Liver (tissue), 10 donors: Measurements from ENCODE around the gene OR3A3. TPM values are rescaled to one million over a fixed set of nuclear protein-coding genes. Genes with fewer than 3 reads are reported as not detected.

Experiments
- DNase-seq: peaks from one replicate; pipeline ENCODE4 v3.0.0-alpha.2; 2017; ENCODE audit warnings: low spot score
- H3K27ac ChIP-seq, 2 donors: one replicate each; pipeline ENCODE4 v1.7.0; 2013; ENCODE audit warnings: inconsistent platforms in 2 of 2, low read length in 2 of 2, control low read depth in 1 of 2, low read depth in 1 of 2, mild to moderate bottlenecking in 1 of 2
- H3K27me3 ChIP-seq, 4 donors: one replicate each; pipeline versions ENCODE4 v1.6.1 to v1.7.0; 2013; ENCODE audit warnings: low read length in 3 of 4, inconsistent platforms in 1 of 4, mild to moderate bottlenecking in 1 of 4, moderate library complexity in 1 of 4; ENCODE audit not compliant: control insufficient read depth in 4 of 4, insufficient read depth in 4 of 4
- H3K36me3 ChIP-seq, 4 donors: one replicate each; pipeline versions ENCODE4 v1.6.1 to v1.7.0; 2013; ENCODE audit warnings: low read length in 3 of 4, mild to moderate bottlenecking in 3 of 4, low read depth in 1 of 4, moderate library complexity in 1 of 4; ENCODE audit not compliant: control insufficient read depth in 4 of 4, insufficient read depth in 3 of 4
- H3K4me1 ChIP-seq, 4 donors: one replicate each; pipeline versions ENCODE4 v1.6.1 to v1.7.0; 2013; ENCODE audit warnings: low read length in 3 of 4, mild to moderate bottlenecking in 3 of 4, moderate library complexity in 1 of 4; ENCODE audit not compliant: control insufficient read depth in 4 of 4, insufficient read depth in 4 of 4
- H3K4me3 ChIP-seq, 3 donors: one replicate each; pipeline versions ENCODE4 v1.6.1 to v1.7.0; 2013; ENCODE audit warnings: low read length in 3 of 3, control low read depth in 1 of 3, low read depth in 1 of 3, mild to moderate bottlenecking in 1 of 3
- H3K9ac ChIP-seq, 2 donors: one replicate each; pipeline ENCODE4 v1.7.0; 2013; ENCODE audit warnings: low read length in 2 of 2, mild to moderate bottlenecking in 2 of 2, moderate library complexity in 2 of 2, control low read depth in 1 of 2, low read depth in 1 of 2
- H3K9me3 ChIP-seq, 4 donors: one replicate each; pipeline versions ENCODE4 v1.6.1 to v1.7.0; 2013; ENCODE audit warnings: low read length in 3 of 4; ENCODE audit not compliant: control insufficient read depth in 4 of 4
- EGR1 ChIP-seq, 2 donors: IDR thresholded peaks; 2 replicates each; pipeline ENCODE4 v1.6.1; 2016 to 2018; ENCODE audit warnings: antibody characterized with exemption in 2 of 2, low read depth in 2 of 2
- FOXA1 ChIP-seq: IDR thresholded peaks from 2 replicates; pipeline ENCODE4 v1.6.1; 2016; ENCODE audit warnings: antibody characterized with exemption
- FOXA2 ChIP-seq: IDR thresholded peaks from 2 replicates; pipeline ENCODE4 v1.6.1; 2016; ENCODE audit warnings: antibody characterized with exemption
- GABPA ChIP-seq, 2 donors: IDR thresholded peaks in 1 of 2; conservative IDR thresholded peaks in 1 of 2; 2 replicates each; pipeline ENCODE4 v1.6.1; 2016; ENCODE audit warnings: antibody characterized with exemption in 2 of 2, mild to moderate bottlenecking in 1 of 2, moderate library complexity in 1 of 2
- HNF4A ChIP-seq, 2 donors: conservative IDR thresholded peaks; 2 replicates each; pipeline ENCODE4 v1.6.1; 2016; ENCODE audit warnings: antibody characterized with exemption in 2 of 2, mild to moderate bottlenecking in 2 of 2
- JUND ChIP-seq, 2 donors: IDR thresholded peaks; 2 replicates each; pipeline ENCODE4 v1.6.1; 2016; ENCODE audit warnings: antibody characterized with exemption in 2 of 2
- NR2F2 ChIP-seq: IDR thresholded peaks from 2 replicates; pipeline ENCODE4 v1.6.1; 2016; ENCODE audit warnings: antibody characterized with exemption
- RAD21 ChIP-seq, 2 donors: IDR thresholded peaks; 2 replicates each; pipeline ENCODE4 v1.6.1; 2016; ENCODE audit warnings: antibody characterized with exemption in 2 of 2, mild to moderate bottlenecking in 2 of 2
- REST ChIP-seq: IDR thresholded peaks from 2 replicates; pipeline ENCODE4 v1.6.1; 2016; ENCODE audit warnings: antibody characterized with exemption, mild to moderate bottlenecking
- RXRA ChIP-seq, 2 donors: IDR thresholded peaks; 2 replicates each; pipeline ENCODE4 v1.6.1; 2017 to 2018; ENCODE audit warnings: antibody characterized with exemption in 2 of 2, mild to moderate bottlenecking in 1 of 2
- SP1 ChIP-seq: IDR thresholded peaks from 2 replicates; pipeline ENCODE4 v1.6.1; 2018; ENCODE audit warnings: antibody characterized with exemption, mild to moderate bottlenecking
- TAF1 ChIP-seq: conservative IDR thresholded peaks from 2 replicates; pipeline ENCODE4 v1.6.1; 2016; ENCODE audit warnings: antibody characterized with exemption, mild to moderate bottlenecking
- YY1 ChIP-seq: IDR thresholded peaks from 2 replicates; pipeline ENCODE4 v1.6.1; 2016; ENCODE audit warnings: antibody characterized with exemption, mild to moderate bottlenecking
- WGBS: extraction: QIAGEN DNeasy Blood & Tissue Kit; methylation state at CpG from one replicate; pipeline ENCODE4 v1.1.7; 2013; 5-methylcytosine and 5-hydroxymethylcytosine counted together
- polyA plus RNA-seq, 2 donors: library from polyadenylated mRNA; stranded (reverse) in 1 of 2; unstranded in 1 of 2; fragments of 200-250 nt in 1 of 2; fragments of >200 nt in 1 of 2; fragmentation: Nextera tagmentation in 1 of 2; extraction: Ambion mirVana in 1 of 2; gene quantifications; one replicate each; pipeline versions ENCODE4 v1.2.1 to v1.2.3, GENCODE V29; 2013 to 2015
- small RNA-seq: library from RNA; depleted of rRNA; stranded (forward); fragments of <200 nt; gene quantifications from one replicate; pipeline ENCODE3, GENCODE V24; 2014
- total RNA-seq, 2 donors: library from RNA; depleted of rRNA; stranded (reverse); fragments of >200 nt; gene quantifications; one replicate each; pipeline ENCODE4 v1.2.3, GENCODE V29; 2014
- TF ChIP-seq, protein P1 (sequence below): IDR thresholded peaks from 2 replicates; pipeline ENCODE4 v1.6.1; 2016; ENCODE audit warnings: antibody characterized with exemption
- donor health status: healthy.
- donor health status: healthy.
- donor health status: healthy.
- donor health status: healthy.
- donor health status: healthy.

Gene OR3A3
- total and polyA plus RNA-seq, 4 donors: not detected

DNA sequence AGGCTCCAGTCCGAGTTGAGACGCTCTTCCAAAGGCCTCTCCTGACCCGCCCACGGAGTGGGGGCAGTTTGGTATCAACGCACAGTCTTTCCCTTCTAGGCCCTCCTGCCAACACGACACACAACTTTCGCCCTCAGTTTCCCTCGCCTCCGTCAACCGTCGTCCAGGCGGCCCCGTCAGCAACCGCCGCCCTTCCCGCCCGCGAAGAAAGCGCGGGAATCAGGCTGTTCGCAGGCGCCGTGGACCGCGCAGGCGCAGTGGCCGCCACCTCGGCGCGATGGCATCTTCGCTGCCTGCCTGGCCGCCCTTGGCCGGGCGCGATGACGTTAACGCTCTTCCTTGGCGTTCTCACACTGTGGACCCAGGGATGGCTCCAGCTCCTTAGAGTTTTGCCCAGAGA, 60.4 kb downstream of the OR3A3 start, which contains the start of gene SPATA22 (continued):
- TF ChIP-seq REST: no peak
- TF ChIP-seq SP1: no peak
- no peak for TF ChIP-seq GABPA (IDR thresholded peaks at IDR 0.05 in 1 of 2, conservative IDR thresholded peaks at IDR 0.05 in 1 of 2)
- TF ChIP-seq, protein P1, sequence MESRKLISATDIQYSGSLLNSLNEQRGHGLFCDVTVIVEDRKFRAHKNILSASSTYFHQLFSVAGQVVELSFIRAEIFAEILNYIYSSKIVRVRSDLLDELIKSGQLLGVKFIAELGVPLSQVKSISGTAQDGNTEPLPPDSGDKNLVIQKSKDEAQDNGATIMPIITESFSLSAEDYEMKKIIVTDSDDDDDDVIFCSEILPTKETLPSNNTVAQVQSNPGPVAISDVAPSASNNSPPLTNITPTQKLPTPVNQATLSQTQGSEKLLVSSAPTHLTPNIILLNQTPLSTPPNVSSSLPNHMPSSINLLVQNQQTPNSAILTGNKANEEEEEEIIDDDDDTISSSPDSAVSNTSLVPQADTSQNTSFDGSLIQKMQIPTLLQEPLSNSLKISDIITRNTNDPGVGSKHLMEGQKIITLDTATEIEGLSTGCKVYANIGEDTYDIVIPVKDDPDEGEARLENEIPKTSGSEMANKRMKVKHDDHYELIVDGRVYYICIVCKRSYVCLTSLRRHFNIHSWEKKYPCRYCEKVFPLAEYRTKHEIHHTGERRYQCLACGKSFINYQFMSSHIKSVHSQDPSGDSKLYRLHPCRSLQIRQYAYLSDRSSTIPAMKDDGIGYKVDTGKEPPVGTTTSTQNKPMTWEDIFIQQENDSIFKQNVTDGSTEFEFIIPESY: no peak
- TF ChIP-seq EGR1 (IDR thresholded peaks at IDR 0.05; ENCODE audit: low read depth in 2 of 2): no peak

DNA sequence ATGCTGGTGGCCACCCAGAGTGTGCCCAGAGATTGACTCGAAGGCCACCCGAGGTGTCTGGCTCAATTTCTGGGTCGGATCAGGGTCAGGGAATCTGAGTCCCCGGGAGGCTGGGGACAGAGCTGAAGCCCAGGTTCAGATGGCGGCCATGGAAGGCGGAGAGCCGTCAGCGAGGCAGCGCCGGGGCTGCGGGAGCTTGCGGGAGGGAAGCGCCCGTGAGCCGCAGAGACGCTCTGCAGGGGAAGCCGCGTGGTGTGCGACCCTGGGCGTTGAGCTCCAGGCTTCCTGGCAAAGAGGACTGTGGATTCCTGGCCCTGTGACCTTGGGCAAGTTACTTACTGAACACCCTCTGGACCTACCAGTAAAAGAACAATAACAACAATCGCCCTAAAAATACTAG, 61.0 kb downstream of the OR3A3 start:
- Histone ChIP-seq H3K9me3 (peaks cover 0 to 1% (median 0%) of the 10 kb centered on the region in 4 donors), H3K27me3 (no peaks in the 10 kb centered on the region), H3K9ac (no peak overlapping the region), H3K27ac (no peak overlapping the region), H3K36me3 (no peaks in the 10 kb centered on the region), H3K4me1 (peaks cover 0 to 20% (median 10%) of the 10 kb centered on the region in 4 donors), H3K4me3 (no peak overlapping the region)
- TF ChIP-seq RAD21 (IDR thresholded peaks at IDR 0.05) (no peak), NR2F2 (no peak), JUND (IDR thresholded peaks at IDR 0.05) (no peak), TAF1 (no peak), FOXA2 (no peak), HNF4A (conservative IDR thresholded peaks at IDR 0.05) (no peak), YY1 (no peak), FOXA1 (no peak), RXRA (IDR thresholded peaks at IDR 0.05) (no peak), GABPA (IDR thresholded peaks at IDR 0.05 in 1 of 2, conservative IDR thresholded peaks at IDR 0.05 in 1 of 2) (no peak), REST (no peak)
- TF ChIP-seq, protein P1: no peak
- WGBS: 94% methylated on average over 21 of the region's 21 CpGs
- no peak for DNase-seq

Small RNA genes within 50 kb of the gene (small RNA-seq; reads per million reads assigned to genes)
- gene OR1AC1P: not detected

Other genes starting within 250 kb of the OR3A3 start
- not detected for gene OR1A2, start 213.9 kb upstream of the OR3A3 start, total RNA-seq
- gene OR1A2, start 213.9 kb upstream of the OR3A3 start, polyA plus RNA-seq: not detected
- not detected for gene OR1A1, start 203.7 kb upstream of the OR3A3 start, total RNA-seq
- gene OR1A1, start 203.7 kb upstream of the OR3A3 start, polyA plus RNA-seq: not detected
- not detected for gene OR3A1, start 113.0 kb upstream of the OR3A3 start, total RNA-seq
- gene OR3A1, start 113.0 kb upstream of the OR3A3 start, polyA plus RNA-seq: not detected
- not detected for gene OR3A2, start 25.1 kb upstream of the OR3A3 start, total RNA-seq
- not detected for gene OR3A2, start 25.1 kb upstream of the OR3A3 start, polyA plus RNA-seq
- gene OR1E1, start 13.0 kb upstream of the OR3A3 start, total RNA-seq: not detected
- gene OR1E1, start 13.0 kb upstream of the OR3A3 start, polyA plus RNA-seq: not detected
- under 1 TPM in 1 of 2 donors, not detected in 1; 0.08 TPM for gene OR1E2, start 22.5 kb downstream of the OR3A3 start, total RNA-seq
- gene OR1E2, start 22.5 kb downstream of the OR3A3 start, polyA plus RNA-seq: not detected
- under 1 TPM; 0.19 to 0.42 TPM for gene SPATA22, start 60.4 kb downstream of the OR3A3 start, total RNA-seq
- gene SPATA22, start 60.4 kb downstream of the OR3A3 start, polyA plus RNA-seq: under 1 TPM in 1 of 2 donors, not detected in 1; 0.89 TPM
- 1 to 10 TPM in 1 of 2 donors, under 1 TPM in 1; 0.89 to 4.7 TPM for gene ASPA, start 64.6 kb downstream of the OR3A3 start, total RNA-seq
- 1 to 10 TPM; 1.2 to 2.6 TPM for gene ASPA, start 64.6 kb downstream of the OR3A3 start, polyA plus RNA-seq
- under 1 TPM; 0.19 to 0.33 TPM for gene TRPV3, start 146.4 kb downstream of the OR3A3 start, total RNA-seq
- under 1 TPM; 0.04 to 0.38 TPM for gene TRPV3, start 146.4 kb downstream of the OR3A3 start, polyA plus RNA-seq
- 10 to 100 TPM in 1 of 2 donors, 1 to 10 TPM in 1; 2.5 to 12.7 TPM for gene TRPV1, start 198.0 kb downstream of the OR3A3 start, total RNA-seq
- gene TRPV1, start 198.0 kb downstream of the OR3A3 start, polyA plus RNA-seq: 1 to 10 TPM; 3.0 to 3.7 TPM
- gene SHPK, start 224.9 kb downstream of the OR3A3 start, total RNA-seq: 10 to 100 TPM in 1 of 2 donors, 1 to 10 TPM in 1; 9.3 to 66.6 TPM
- gene SHPK, start 224.9 kb downstream of the OR3A3 start, polyA plus RNA-seq: 10 to 100 TPM; 16.5 to 17.4 TPM
- 10 to 100 TPM in 1 of 2 donors, 1 to 10 TPM in 1; 8.1 to 15.3 TPM for gene CTNS, start 225.4 kb downstream of the OR3A3 start, total RNA-seq
- gene CTNS, start 225.4 kb downstream of the OR3A3 start, polyA plus RNA-seq: 10 to 100 TPM in 1 of 2 donors, 1 to 10 TPM in 1; 6.6 to 11.0 TPM